GM21381 (cell line): ENCODE data around the gene CXCL12.

Experiments used
- ATAC-seq: cut with Tn5 transposase; IDR thresholded peaks from one replicate; pipeline ENCODE4 v1.9.1; 2021; ENCODE audit warnings: mild to moderate bottlenecking, moderate library complexity; ENCODE audit not compliant: unreplicated experiment

CXCL12 gene

GRCh38 chr10:44364566-44364965, 20.3 kb downstream of the CXCL12 start:
- ATAC-seq, result no peak

- ATAC-seq, result no peak
These were observed 21.2 kb downstream of the CXCL12 start for GRCh38 chr10:44363716-44364115.

- ATAC-seq, result no peak
These were observed 21.8 kb downstream of the CXCL12 start for GRCh38 chr10:44362866-44363711.

DNA sequence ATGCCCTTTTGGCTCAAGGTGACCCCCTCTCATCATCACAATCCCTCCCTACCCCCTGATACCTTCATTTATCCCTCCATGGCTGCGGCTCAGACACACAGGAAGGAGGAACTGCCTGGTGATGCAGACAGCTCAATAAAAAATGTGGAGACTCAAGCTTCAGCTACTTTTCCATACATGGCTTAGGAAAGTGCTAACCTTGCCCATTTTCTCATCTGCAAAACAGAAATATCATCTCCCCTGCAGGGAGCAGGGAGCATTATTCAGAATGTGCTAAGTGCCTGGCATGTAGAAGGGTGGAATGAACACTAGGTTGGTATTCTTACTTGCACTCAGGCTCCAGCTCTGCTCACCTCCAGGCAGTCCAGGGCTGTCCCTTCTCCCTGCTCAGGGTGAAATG, 23.8 kb downstream of the CXCL12 start:
- no peak for ATAC-seq

DNA sequence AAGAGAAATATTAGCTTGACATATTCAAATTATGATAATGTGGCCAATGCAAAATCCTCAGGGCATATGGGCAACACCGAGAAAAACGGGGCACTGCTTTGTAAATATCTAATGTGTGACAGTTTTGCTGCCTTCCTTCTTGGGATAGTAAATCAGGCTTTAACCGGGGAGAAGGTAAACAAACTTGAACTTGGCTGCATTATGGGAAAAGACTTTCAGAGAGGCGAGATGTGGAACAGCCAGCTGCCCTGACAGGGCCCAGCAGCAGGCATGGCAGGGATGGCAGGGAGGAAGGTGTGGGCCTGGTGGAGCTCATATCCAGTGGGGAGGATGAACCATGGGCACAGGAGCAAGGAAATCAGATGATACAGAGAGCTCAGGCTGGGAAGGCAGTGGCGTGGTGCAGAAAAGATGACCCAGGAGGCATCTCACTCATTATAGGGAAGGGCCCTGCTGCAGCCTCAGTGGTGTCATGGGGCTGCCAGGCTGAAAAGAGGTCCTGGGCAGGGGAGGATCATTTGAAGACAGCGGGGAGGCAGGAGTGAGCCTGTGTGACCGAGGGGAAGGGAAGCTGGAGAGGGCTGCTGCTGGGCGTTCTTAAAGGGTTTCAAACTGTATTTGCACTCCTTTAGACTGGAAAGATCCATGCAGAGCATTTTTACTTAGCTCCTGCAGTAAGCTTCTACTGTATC, 26.7 kb downstream of the CXCL12 start:
- ATAC-seq, result no peak

- ATAC-seq, result no peak
These were observed 27.8 kb downstream of the CXCL12 start for GRCh38 chr10:44357023-44357540.

DNA sequence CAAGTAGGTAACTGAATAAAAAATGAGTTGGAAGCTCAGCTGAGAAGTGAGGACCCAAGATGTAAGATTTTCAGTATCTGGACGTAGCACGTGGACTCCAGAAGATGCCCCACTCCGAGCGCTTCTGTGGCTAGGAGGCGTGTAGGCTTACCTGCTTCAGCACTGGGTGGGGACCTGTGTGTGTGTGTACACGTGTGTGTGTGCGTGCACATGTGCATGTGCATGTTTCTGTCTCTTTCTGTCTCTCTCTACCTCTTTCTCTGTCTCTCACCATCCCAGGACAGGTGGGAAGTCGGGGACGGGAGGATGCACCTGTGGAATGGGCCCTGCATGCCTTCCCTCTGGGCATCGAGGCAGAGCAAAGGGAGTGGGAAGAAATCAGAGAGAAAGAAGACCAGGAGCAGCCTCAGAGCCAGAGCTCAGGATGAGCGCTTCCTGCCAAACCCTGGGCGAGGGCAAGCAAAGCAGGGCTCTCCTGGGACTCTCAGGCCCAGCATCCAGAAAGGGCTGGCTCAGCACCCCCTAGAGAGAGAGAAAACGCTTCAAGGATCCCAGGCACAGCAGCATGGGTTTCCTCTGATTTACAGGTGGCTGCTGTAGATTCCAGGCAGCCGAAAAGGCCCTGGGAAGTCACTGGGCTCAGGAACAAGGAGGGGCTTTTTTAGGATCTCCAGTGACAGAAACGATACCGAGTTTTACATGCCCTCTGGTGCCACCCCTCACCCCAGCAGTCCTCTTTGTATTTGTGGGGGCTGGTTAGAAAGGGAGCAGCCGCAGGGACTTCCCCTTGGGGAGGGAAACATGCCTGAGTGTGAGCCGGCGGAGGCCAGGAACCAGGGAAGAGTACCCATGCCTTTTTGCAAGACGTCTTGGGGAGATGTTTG, 28.5 kb downstream of the CXCL12 start:
- no peak for ATAC-seq

- no peak for ATAC-seq
These were observed 29.3 kb downstream of the CXCL12 start for GRCh38 chr10:44355630-44356029.

GRCh38 chr10:44354771-44355170, 30.1 kb downstream of the CXCL12 start:
- no peak for ATAC-seq

- ATAC-seq, result no peak
These were observed 31.2 kb downstream of the CXCL12 start for GRCh38 chr10:44353721-44354120.

DNA sequence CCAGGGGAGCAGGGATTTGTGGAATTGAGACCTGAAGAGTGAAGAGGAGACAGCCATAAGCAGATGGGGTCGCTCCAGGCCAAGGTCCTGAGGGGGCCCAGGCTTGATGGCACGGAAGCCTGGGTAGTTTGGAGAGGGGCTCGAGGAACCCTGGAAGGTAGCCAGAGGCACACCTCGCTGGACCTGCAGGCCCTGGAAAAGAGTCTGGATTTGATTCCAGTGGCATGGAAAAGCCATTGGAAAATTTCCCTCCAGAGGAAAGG, 31.8 kb downstream of the CXCL12 start:
- no peak for ATAC-seq

GRCh38 chr10:44352316-44353127, 32.4 kb downstream of the CXCL12 start:
- no peak for ATAC-seq

DNA sequence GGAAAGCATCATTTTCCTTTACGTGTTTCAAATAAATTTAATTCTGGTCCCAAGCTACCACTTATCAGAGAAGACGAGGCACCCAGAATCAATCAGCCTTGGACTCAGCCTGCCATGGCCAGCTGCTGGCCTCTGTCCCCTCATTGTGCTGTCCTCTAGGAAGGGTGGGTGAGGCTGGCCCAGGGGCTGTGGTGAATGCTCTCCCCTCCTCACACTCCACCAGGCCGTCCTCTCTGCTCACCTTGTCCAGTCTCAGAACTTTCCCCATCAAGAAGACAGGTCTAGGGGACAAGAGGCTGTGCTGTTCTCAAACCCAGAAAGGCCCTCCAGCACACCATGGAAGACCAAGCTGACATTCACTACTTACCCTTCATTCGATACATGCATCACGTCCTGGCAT, 36.4 kb downstream of the CXCL12 start:
- ATAC-seq, result no peak

GRCh38 chr10:44347609-44348400, 37.1 kb downstream of the CXCL12 start:
- ATAC-seq, result no peak

- no peak for ATAC-seq
These were observed 40.2 kb downstream of the CXCL12 start for GRCh38 chr10:44344727-44345126.

DNA sequence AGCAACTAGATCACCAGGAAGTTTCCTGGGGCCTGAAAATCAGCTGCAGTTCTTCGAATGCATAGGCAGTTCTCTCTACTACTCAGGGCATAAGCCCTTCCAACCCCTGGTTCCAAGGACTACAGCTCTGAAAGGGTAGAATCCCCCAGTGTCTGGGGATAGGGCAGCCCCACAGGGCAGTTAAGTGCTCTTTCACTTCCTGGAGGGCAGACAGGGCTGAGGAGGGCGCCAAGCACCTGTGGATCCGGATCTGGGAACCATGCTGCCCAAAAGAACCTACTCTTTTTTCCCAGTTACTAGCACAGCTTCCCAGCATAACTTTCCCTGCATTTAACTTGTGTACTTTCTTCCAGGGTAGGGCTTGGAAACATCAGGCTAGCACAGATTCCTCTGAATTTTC, 41.1 kb downstream of the CXCL12 start:
- ATAC-seq, result no peak

DNA sequence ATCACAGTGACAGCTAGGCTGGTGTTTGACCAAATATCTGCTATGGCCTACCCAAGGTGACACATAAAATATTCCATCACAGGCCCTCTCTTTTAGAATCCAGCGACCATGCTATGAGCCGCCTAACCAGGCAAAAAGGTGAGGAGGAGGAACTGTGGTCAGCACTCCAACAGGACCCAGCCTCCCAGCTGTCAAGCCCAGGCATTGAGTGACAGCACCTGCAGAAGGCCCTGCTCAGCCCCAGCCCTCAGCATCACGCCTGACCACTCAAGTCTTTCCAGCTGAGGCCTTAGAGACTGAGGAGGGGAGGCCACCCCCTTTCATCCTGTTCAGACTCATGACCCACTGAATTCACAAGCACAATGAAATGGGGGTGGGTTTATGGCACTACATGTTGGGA, 43.0 kb downstream of the CXCL12 start:
- no peak for ATAC-seq

GRCh38 chr10:44340557-44340956, 44.3 kb downstream of the CXCL12 start:
- ATAC-seq, result no peak

DNA sequence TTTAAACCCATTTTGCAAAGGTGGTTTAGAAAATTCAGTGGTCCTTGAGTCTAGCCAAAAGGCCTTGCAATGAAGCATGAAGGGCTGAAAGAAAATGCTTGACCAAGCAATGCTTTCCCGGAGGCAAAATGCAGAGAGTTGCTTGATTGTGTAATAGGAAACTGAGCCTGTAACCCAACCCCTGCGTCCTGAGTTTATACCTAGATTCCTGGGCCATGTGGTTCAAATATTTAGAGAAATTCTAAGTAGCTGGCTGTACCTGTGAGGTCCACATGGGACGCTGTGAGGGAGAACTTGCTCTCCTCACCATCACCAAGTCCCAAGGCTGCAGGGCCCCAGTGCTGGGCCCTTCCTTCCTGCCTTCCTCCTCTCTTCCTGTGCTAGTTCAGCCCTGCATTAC, 45.7 kb downstream of the CXCL12 start:
- ATAC-seq, result no peak

DNA sequence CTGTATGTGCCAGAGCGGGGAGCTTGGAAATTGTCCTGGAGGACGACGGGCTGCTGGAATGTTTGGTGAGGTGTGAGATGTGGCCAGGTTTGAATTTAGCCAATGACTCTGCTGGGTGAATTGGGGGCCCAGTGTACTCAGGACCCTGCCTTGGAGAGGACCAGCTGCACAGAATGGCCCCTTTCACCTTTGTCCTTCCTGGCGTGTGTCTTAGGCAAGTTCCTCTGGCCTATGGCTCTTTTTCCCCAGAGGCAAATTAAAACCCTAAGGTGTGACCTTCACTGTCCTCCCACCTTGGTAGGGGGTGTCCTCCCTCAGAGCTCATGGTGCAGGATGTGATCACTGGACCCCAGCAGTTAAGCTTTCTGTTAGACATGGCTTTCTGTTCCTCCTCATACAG, 47.8 kb downstream of the CXCL12 start:
- no peak for ATAC-seq
